Ramos (cell line): Measurements from ENCODE around the gene KRTAP10-11.
"Not testable (repeated sequence)": the region's sequence is repeated elsewhere in the genome, so short reads cannot be mapped to it uniquely, and the experiment has no call there.

Experiments used
- in situ Hi-C: fragments of 300-500 bp; cut with MboI; formaldehyde crosslinking; loops from one replicate; pipeline ENCODE4 v1.14.3; 2022; ENCODE audit warnings: low sequenced_read_pairs; ENCODE audit not compliant: unreplicated experiment

The KRTAP10-11 gene

GRCh38 chr21:44637018-44637850, 9.0 kb upstream of the KRTAP10-11 start, which contains the start of gene KRTAP10-10:
Gene KRTAP10-10, plus strand, starts transcription at chr21:44637356. Its CDS starts 62 bp downstream, at chr21:44637418.
- in situ Hi-C loops = no loop called here

DNA sequence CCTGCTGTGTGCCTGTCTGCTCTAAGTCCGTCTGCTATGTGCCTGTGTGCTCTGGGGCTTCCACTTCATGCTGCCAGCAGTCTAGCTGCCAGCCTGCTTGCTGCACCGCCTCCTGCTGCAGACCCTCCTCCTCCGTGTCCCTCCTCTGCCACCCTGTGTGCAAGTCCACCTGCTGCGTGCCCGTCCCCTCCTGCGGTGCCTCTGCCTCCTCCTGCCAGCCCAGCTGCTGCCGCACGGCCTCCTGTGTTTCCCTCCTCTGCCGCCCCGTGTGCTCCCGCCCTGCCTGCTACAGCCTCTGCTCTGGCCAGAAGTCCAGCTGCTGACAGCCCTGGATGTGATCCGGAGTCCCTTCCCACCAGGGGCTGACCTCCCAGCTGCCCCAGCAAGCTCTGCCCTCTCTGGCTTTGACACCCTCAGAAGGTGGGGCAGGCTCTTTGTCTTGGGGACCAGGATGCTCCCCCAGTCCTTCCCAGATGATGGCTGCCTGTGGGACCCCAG, 8.3 kb upstream of the KRTAP10-11 start:
- in situ Hi-C loops = not testable (repeated sequence)

GRCh38 chr21:44638506-44639330, 7.5 kb upstream of the KRTAP10-11 start:
- in situ Hi-C loops = not testable (repeated sequence)

DNA sequence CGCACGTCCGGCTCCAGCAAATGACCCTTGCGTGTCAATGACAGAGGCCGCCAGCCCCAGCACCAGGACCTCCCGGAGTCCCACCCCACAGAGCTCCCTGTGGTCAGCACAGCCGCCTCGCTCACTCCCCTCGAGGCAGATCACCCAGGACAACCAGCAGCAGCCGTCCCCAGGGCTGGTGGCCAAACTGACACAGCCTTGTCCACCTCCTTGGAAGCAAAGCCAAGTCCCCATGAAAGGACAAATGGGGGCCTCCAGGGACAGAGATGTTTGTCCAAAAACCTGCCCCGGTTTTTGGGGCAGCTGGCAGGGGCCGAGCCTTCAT, 6.9 kb upstream of the KRTAP10-11 start:
- in situ Hi-C loops = no loop called here

DNA sequence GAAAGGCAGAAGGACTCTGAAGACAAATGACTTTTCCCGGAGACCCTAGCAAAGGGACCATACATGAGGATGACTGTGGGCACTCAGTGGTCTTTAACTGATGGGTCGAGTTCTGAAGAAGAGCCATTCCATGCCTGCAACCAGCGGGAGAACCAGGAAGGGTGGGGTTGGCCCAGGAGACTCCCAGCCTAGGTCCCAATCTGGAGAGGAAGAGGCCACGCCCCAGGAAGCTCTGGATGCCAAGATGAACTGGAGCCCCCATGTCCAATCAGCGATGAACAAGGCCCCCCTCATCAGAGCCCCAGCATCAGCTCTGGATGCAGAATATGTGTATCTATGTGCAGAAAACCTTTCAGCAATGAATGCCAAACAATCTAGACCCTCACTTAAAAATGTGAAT, 5.5 kb upstream of the KRTAP10-11 start:
- in situ Hi-C loops = no loop called here

DNA sequence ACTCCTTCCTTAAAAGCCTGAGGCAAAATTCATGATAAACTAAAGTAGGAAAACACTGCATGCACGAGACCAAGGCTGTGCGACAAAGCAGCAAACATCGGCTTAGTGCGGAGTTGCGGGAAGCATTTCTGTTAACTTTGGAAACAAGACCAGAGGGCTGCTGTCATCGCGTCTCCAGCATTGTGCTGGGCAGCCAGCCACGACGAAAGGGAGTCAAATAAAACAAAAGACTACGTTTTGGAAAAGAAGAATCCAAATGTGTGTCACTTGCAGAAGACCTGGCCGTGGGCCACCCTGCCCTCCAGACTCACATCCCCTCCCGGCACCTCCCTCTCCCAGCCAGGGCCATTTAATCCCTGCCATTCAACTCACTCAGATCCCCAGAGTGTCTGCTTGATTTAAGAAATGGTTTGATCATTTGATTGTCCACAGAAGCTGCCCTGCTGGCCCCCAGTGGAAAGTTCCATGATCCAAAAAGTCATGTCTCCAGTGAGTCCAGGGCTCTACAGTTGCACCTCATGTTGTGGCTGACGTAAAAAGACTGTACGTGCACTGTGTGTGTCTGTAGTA, 2.4 kb upstream of the KRTAP10-11 start:
- in situ Hi-C loops = no loop called here

DNA sequence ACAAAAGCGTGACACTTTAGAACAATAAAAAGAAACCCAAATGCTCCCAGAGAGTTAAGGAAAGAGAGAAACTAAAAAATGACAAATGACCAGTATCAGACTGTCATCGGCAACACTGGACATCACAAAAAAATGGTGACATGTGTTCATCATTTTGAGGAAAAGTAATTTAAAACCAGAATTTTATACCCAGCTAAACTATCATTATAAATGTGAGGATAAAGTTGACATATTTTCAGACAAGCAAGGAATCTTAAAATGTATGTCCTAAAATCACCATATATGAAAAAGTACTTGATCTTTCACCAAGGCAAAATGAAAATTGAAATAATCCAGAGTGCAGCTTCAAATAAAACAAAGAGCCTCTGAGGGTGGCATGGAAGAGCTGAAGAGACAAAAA, 1.3 kb upstream of the KRTAP10-11 start:
- in situ Hi-C loops = no loop called here

- in situ Hi-C loops = no loop called here
Observed at GRCh38 chr21:44647222-44647552, 973 bp downstream of the KRTAP10-11 start.

DNA sequence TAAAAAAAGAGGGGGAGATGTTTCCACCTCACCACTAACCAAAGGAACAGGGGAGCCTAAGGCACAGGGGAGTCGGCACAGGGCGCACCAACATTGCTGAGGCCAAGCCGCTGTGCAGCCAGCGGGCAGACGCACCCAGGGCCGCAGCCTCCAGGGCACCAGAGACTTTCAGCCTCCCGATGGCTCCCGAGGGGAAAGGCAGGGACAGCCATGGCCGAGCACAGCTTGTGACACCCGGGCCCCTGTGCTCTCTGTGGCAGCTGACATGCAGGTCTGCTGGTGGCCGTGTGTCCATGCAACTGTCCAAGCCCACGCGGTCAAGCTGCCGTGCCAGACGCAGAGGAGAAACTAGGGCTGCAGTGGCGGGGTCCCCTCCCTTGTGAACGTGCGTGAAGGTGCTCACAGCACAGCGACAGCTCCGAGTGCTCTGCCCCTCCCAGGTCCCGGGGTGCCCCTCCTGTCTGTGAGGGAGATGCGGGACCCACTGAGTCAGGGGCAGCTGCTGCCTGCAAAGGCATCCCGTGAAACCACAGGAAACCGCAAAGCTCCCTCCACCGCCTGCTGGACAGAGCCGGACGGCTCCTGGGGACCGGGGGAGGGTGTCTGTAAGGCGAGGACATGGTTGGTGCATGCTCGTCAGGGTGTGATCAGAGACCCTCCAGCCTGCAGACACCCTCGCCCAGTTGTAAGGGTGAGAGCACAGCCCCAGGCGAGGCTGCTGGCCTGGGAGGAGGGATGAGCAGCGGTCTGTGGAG, 2.5 kb downstream of the KRTAP10-11 start:
- in situ Hi-C loops = no loop called here

DNA sequence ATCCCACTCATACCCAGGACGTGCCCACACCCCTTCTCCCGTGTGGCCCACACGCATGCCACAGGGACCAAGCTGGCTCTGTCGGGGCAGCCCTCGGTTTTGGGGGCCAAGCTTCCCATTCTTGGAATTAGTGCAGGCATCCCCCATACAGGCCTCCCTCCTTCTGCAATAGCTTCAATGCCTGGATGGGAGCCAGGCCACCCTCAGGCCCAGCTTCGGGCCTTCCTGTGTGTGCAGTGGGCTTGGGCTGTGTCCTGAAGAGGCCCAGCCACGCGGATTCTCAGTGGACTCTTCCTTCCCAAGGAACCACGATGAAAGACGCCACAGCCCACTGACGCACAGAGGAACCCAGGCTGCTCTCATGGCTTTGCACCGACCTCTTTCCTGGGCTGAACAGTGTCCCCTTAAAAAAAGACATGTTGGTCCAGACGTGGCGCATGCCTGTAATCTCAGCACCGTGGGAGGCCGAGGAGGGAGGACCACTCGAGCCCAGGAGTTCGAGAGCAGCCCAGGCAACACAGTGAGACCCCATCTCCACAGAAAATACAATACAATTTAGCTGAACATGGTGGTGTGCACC, 3.4 kb downstream of the KRTAP10-11 start:
- in situ Hi-C loops = no loop called here

- in situ Hi-C loops = no loop called here
Observed at GRCh38 chr21:44650265-44650972, 4.2 kb downstream of the KRTAP10-11 start.

DNA sequence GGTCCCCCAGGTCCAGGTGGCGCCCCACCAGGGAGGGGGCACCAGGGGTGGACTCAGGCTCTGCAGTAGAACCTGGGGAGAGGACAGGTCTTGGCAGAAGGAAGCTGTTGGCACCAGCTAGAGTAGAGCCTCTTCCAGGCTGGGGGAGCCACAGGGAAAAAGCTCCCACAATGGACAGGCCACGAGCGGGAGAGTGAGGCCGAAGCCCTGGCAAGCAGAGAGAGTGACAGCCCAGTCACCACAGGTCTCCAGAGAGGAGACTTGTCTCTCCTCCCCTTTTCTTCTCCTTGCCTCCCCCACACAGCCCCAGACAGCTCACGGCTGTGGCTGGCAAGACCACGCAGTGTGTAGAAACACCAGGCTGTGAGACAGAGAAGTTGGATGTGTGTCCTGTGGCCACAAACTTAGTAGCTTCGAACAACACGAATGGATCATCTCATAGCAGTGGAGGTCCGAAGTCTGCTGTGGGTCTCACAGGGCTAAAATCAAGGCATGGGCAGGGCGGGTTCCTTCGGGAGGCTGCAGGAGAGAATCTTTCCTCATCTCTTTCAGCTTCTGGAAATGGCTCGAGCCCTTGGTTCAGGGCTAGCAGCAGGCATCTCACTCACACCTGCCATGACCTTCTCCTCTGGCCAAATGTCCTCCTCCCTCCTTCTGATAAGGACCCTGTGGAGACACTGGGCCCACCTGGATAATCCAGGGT, 4.9 kb downstream of the KRTAP10-11 start:
- in situ Hi-C loops = no loop called here

GRCh38 chr21:44653123-44653522, 6.9 kb downstream of the KRTAP10-11 start:
- in situ Hi-C loops = no loop called here

DNA sequence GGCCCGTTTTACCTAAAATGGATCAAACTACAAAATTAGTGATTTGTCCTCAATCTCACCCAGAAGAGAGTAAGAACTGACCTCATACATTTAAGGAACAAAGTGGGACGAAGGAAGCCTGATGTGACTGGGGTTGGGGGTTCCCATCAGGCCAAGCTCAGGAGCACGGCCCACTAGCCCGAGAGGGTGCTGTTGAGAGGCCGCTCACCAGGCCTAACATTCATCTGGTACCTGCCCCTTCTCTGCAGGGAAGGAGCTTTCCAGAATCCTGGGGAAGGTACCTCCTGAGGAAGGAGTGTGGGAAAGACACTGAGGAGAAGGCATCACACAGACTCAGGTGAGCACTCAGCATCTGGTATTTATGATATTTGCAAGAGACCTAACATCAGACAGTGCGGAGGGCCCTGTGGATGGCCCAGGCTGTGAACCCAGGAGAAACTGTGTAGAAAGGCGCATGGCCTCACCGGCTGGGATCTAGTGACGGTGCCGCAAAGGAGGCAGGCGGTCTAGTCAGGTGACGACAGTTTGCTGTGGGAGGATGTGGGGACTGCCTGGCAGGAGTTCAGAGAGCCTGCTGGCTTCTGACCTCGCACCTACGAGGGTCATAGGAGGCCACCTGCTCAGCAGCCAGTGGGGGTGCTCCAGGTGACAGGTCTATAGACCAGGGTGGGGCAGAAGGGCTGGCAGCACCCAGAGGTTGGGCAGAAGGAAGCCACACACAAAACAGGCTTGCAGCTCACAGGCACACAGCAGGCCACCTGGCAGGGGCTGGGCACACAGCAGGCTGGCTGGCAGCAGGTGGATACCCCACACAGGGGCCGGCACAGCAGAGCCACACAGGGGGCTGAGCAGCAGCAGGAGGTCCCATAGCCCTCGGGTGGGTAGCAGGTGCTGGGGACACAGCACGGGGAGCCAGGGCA, 7.7 kb downstream of the KRTAP10-11 start:
- in situ Hi-C loops = no loop called here

DNA sequence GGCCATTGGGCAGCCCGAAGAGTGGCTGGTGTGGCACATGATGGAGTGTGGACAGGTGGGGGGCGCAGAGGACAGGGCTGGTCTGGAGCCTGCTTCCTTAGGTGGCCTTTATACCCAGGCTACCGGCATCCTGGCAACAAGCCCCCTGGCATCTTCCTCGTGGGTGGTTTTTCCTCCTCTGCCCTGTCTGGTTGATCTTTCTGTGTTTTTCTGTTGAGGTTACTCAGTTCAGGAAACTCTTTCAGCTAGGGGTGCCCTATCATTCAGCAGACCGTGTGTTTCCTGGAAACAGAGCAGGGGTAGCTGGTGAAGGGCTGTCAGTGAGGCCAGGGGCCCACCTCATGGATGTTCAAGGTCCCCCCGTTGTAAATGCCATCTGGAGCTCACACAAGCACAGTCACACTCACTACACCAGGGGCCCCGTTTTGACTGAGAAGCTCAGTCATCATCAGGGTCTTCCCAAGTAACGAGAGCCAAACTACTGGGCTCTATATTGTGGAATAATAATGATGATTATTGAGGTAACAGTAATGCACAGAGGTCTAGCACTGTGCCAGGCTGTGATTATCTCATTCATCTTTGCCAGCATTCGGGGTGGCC, 8.5 kb downstream of the KRTAP10-11 start, which contains the start of gene KRTAP12-4:
TSS of gene KRTAP12-4 (minus strand) at position 84 of the 600 bp plus-strand sequence. CDS start at position 39, 45 bp downstream.
- in situ Hi-C loops = no loop called here

- in situ Hi-C loops = no loop called here
Observed at GRCh38 chr21:44656868-44657267, 10.7 kb downstream of the KRTAP10-11 start.
